Calu3 (cell line): ENCODE data around the gene DNASE1L2. TPM values are rescaled to one million over a fixed set of nuclear protein-coding genes. Genes with fewer than 3 reads are reported as not detected.

Source experiments
- Bru-seq: library from RNA; stranded (reverse); fragments of 400-500 nt; gene quantifications from one replicate; lab custom pipeline; 2021; lab: Mats Ljungman, UMichigan
- BruChase-seq, 2 experiments: library from RNA; stranded (reverse); fragments of 400-500 nt; gene quantifications; one replicate each; lab custom pipeline; 2021; lab: Mats Ljungman, UMichigan
- BruUV-seq: library from RNA; stranded (reverse); fragments of 400-500 nt; replicated peaks from 2 replicates; lab custom pipeline; 2021; lab: Mats Ljungman, UMichigan
- CTCF ChIA-PET: fragments of 300-600 bp; sonication (Branson Sonifier 250); formaldehyde crosslinking; loops from one replicate; lab custom pipeline; 2022; ENCODE audit warnings: antibody characterized with exemption; lab: Charles Lee
- DNase-seq: peaks from one replicate; pipeline ENCODE4 v3.0.0; 2022
- H3K27ac Mint-ChIP-seq: one replicate; pipeline ENCODE4 v1.8.0; 2022; ENCODE audit warnings: mixed read lengths; ENCODE audit not compliant: unreplicated experiment
- H3K27me3 Mint-ChIP-seq: one replicate; pipeline ENCODE4 v1.8.0; 2022; ENCODE audit warnings: mixed read lengths; ENCODE audit not compliant: unreplicated experiment
- H3K36me3 Mint-ChIP-seq: one replicate; pipeline ENCODE4 v1.8.0; 2022; ENCODE audit warnings: mild to moderate bottlenecking, moderate library complexity, mixed read lengths; ENCODE audit not compliant: insufficient read depth, unreplicated experiment
- H3K4me1 Mint-ChIP-seq: one replicate; pipeline ENCODE4 v1.8.0; 2022; ENCODE audit warnings: mild to moderate bottlenecking, low read depth, mixed read lengths; ENCODE audit not compliant: unreplicated experiment
- H3K4me3 Mint-ChIP-seq: one replicate; pipeline ENCODE4 v1.8.0; 2022; ENCODE audit warnings: mild to moderate bottlenecking, low read depth, moderate library complexity, mixed read lengths; ENCODE audit not compliant: unreplicated experiment
- H3K9me3 Mint-ChIP-seq: one replicate; pipeline ENCODE4 v1.8.0; 2022; ENCODE audit warnings: low read depth, mixed read lengths; ENCODE audit not compliant: unreplicated experiment
- CTCF ChIP-seq: fragments of 200-600 bp; IDR thresholded peaks from one replicate; pipeline ENCODE4 v1.8.0; 2022; ENCODE audit warnings: antibody characterized with exemption; ENCODE audit not compliant: unreplicated experiment
- intact Hi-C: fragments of 100-400 bp; cut with micrococcal nuclease; formaldehyde crosslinking; loops from one replicate; pipeline ENCODE4 v1.10.0; 2022; ENCODE audit not compliant: unreplicated experiment
- long read RNA-seq: library from polyadenylated mRNA; stranded (forward); transcript quantifications from one replicate; pipeline ENCODE4 v2.0.0, GENCODE V29; 2022
- total RNA-seq: library from RNA; stranded (reverse); gene quantifications from 2 replicates; pipeline ENCODE4 v1.2.3, GENCODE V29; 2022

DNASE1L2 gene
- total RNA-seq (5.7 and 7.5 TPM in 2 replicates), Bru-seq, nascent RNA (percentile 30 among the genes with signal in this experiment), BruChase-seq, experiment 1, labeled RNA remaining after a 6-hour chase (percentile 53 among the genes with signal in this experiment), BruChase-seq, experiment 2, labeled RNA remaining after a 2-hour chase (percentile 57 among the genes with signal in this experiment)
- long read RNA-seq: 0 reads

- Mint-ChIP-seq H3K27ac (peak within 1 kb of the TSS; percentile 31), H3K9me3 (no peaks in the 10 kb centered on the region), H3K36me3 (peaks cover 69% of the 10 kb centered on the region), H3K4me3 (peak within 1 kb of the TSS; percentile 32), H3K4me1 (peaks cover 8% of the 10 kb centered on the region), H3K27me3 (no peaks in the 10 kb centered on the region)
- no TSS peak for BruUV-seq
- intact Hi-C loops: no loop called here
- TF ChIP-seq CTCF: no peak
- CTCF ChIA-PET: no interaction called here
- no peak for DNase-seq
Observed at GRCh38 chr16:2236337-2237101, at the start of gene DNASE1L2. Gene DNASE1L2 (plus strand): TSS chr16:2236444. CDS start chr16:2236817, 373 bp downstream.

- BruUV-seq: no TSS peak
Observed at GRCh38 chr16:2186505-2186904, 49.7 kb upstream of the DNASE1L2 start.

GRCh38 chr16:2187212-2187611 lies 49.0 kb upstream of the DNASE1L2 start:
- Mint-ChIP-seq H3K27ac (no peak overlapping the region), H3K4me1 (peaks cover 14% of the 10 kb centered on the region), H3K9me3 (no peaks in the 10 kb centered on the region), H3K4me3 (no peak overlapping the region), H3K27me3 (peaks cover 40% of the 10 kb centered on the region), H3K36me3 (peaks cover 32% of the 10 kb centered on the region)
- no peak for TF ChIP-seq CTCF
- BruUV-seq: no TSS peak
- CTCF ChIA-PET: no interaction called here
- no peak for DNase-seq
- intact Hi-C loops: no loop called here

More at GRCh38 chr16:2186505-2186904, 49.7 kb upstream of the DNASE1L2 start:
- CTCF ChIA-PET: no interaction called here
- no peak for TF ChIP-seq CTCF
- intact Hi-C loops: no loop called here
- DNase-seq: no peak
- no peaks in the 10 kb centered on the region for H3K9me3 Mint-ChIP-seq
- H3K4me1 Mint-ChIP-seq: peaks cover 14% of the 10 kb centered on the region
- peak overlapping the region; percentile 12 for H3K4me3 Mint-ChIP-seq
- H3K36me3 Mint-ChIP-seq: peaks cover 40% of the 10 kb centered on the region
- H3K27ac Mint-ChIP-seq: peak overlapping the region; percentile 34
- H3K27me3 Mint-ChIP-seq: peaks cover 33% of the 10 kb centered on the region

- BruUV-seq: no TSS peak
- CTCF ChIA-PET: no interaction called here
- TF ChIP-seq CTCF: no peak
- peaks cover 14% of the 10 kb centered on the region for H3K4me1 Mint-ChIP-seq
- peaks cover 51% of the 10 kb centered on the region for H3K27me3 Mint-ChIP-seq
- DNase-seq: no peak
- intact Hi-C loops: no loop called here
- H3K27ac Mint-ChIP-seq: no peak overlapping the region
- H3K36me3 Mint-ChIP-seq: peaks cover 23% of the 10 kb centered on the region
- no peak overlapping the region for H3K4me3 Mint-ChIP-seq
- no peaks in the 10 kb centered on the region for H3K9me3 Mint-ChIP-seq
Observed at GRCh38 chr16:2188395-2188794, 47.8 kb upstream of the DNASE1L2 start.
